Measurements from ENCODE around the gene POLR3E.
"Not testable (repeated sequence)": the region's sequence is repeated elsewhere in the genome, so short reads cannot be mapped to it uniquely, and the experiment has no call there.

The POLR3E gene

DNA sequence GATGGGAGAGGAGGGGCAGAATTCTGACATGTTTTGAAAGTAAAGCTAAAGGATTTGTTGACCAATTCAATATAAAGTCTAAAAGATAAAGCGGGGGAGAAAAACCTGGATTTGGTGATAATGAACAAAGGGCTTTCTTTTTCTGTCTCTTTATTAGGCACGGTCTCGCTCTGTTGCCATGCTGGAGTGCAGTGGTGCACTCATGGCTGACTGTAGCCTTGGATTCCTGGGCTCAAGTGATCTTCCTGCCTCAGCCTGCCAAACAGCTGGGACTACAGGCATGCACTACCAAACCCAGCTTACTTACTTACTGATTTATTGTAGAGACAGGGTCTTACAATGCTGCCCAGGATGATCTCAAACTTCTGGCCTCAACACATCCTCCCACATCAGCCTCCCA is 69.7 kb downstream of the POLR3E start:
- no peak for DNase-seq

DNA sequence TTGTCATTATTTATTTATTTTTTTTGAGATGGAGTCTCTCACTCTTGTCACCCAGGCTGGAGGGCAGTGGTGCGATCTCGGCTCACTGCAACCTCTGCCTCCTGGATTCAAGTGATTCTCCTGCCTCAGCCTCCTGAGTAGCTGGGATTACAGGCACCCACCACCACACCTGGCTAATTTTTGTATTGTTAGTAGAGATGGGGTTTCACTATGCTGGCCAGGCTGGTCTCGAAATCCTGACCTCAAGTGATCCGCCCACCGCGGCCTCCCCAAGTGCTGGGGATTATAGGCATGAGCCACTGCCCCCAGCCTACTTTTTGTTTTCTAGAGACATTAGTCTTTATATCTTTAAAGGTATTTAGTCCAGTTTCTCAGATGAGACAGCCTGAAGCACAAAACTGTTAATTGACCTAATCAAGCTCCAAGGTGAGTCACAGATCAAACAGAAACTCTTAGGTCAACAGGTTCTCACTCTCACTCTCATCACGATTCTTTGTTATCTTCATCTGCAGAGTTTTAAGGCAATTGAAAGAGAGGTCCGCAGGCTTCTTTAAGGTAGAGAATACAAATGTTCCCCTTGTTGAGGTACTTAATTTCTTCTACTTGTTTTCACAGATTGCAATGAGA is 71.1 kb downstream of the POLR3E start:
- not testable (repeated sequence) for DNase-seq

DNA sequence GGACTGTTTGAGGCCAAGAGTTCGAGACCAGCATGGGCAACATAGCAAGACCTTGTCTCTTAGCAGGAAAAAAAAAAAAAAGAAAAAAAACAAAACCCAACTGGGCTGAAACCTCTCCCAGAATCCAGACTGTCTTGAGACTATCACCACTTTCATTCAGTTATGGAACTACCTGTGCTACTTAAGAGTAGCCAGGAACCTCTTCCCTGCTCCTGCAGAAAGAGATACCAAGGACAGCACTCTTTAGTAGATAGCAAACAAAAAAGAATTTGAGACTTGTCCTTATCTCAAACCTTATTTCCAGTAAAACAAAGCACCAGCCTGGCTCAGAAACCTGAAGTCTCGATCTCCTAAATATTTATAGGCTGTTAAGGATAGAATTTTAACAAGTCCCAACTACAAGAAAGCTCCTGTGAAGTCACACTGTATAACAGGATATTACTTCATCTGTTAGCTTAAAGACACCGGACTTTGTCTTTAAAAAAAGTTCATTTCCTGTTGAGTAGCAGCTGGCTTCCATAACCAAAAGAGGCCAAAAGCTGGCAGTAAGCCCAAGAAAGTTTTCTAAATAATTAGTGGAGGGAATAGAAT is 72.1 kb downstream of the POLR3E start:
- no peak for DNase-seq

DNA sequence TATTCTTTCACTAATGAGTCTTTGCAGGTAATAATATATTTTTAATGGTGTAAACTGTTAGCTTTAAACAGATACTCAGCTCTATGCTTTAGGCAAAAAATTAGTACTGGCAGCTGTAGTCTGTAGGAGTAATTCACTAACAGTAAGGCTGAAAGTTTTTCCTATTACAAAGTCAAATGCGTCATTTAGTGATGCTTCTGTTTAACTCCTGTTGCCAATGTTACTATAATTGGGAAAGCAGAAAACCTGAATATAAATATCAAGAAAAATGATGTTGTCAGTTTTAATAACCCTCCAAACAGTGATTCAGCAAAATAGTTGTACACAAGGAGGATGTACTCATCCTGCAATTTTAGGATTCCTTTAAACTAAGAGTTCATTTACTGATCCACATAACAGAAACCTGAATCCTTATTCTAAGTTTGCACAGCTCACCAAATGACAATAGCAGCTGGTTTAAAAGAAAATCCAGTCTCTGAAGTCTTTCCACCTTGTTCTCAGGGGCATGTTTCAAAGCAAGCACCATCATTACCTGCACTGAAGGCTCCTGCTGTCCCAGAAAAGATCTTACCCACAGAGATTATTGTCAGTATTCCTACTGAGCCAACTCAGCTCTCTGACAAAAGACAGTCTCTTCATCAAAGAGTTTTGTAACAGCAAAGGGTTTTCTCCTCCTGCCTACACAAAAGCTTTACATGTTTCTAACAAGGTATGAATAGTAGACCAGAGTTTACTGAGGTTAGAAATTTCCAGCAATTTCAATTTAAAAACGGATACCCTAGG is 73.0 kb downstream of the POLR3E start:
- no peak for DNase-seq

DNA sequence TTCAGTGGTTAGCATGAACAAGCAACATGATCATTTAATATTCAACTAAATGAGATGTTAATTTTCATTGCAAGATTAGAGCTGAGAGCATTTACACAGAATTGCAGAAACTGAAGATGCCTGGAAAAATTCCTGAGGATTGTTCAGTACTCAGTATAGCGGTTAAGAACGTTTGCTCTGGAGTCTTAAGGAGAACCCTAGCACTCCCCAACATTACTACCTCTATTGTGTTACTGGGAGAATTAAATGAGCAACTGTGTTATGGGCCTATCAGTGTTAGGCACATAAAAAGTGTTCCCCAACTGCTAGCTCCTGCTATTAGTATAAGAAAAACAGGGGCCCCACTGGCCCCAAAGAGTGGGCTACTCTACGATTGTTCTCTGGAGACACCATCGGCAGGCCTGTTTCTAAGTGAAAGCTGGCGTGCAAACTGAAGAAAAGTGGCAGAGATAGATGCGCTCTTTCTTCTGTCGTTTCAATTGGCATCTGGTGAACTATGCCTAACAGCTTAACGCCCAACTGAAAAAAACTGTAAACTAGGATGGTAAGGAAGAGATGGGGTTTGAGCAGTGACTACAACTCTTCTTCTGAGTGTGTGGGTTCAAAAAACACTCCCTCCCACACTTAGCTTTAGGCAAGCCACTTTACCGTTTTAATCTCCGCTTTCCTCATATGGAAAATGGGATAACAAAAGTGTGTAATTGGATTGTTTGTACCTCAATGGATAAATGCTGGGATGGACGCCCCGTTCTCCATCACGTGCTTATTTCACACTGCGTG is 75.9 kb downstream of the POLR3E start:
- no peak for DNase-seq

DNA sequence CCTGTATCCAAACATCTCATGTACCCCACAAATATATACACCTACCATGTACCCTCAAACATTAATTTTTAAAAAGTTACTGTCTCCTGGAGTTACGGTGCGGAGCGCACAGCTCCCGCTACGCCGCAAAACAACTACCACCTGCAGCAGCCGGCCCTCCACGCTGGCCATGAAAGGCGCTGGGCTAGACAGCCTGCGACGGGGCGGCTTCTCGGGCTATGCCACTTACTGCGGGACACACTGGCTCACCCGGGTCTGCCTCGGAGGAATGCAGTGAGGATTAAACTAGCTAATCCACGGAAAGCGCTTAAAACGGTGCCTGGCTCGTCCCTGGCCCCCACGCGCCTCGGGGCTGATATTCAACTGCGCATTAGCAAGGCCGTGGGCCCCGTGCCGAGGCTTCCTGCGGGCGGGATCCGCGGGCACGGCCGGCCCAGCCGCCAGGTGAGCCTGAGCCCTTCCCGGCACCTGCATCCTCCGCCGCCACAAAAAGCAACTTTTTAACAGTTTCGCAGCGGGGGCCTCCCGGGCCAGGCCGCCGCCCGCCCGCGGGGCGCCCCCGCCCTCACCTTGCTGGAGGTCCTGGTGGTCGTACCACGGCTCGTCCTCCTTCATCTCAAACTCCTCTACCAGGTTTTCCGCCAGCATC is 76.6 kb downstream of the POLR3E start:
- DNase-seq, result peak; percentile 25

DNA sequence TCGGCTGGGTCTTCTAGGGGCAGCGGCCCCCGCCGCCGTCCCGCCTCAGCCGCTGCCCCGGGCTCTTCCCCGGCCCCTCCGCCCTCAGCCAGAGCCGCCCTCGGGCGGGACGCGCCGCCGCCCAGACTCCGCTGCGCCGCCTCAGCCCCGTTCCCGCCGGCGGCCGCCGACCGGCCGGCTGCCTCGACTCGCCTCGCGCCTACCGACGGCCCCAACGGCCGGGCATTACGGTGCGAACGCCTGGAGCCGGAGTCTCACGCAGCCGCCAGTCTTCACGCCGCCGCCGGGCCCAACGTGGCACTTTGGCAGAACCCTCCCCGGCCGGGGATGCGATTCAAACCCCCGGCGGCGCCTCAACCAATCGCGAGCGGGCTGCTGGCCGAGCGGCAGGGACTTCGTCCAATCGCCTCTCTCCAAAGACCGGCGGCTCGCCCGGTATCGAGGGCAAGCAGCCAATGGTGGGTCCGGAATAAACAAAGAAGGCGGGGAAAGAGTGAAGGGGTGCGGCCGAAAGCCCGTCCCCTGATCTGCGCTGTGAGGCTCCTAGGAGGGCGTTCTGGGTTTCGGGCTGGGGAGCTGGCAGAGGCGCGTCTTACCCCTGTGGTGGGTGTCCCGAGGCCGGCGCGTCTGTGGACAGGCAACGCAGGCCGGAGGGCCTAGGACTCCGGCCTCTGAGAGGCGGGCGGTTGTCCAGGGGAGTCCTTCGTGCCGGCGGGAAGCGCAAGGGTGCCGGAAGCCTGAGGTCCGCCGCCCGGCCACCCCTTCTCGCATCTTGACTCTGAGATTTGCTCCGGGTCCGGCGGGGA is 77.3 kb downstream of the POLR3E start, which contains the start of gene CDR2:
CDR2 (minus strand) TSS at position 309 of the 806 bp plus-strand sequence. CDS start 310 bp downstream, outside the sequence.
- peak; percentile 98 for DNase-seq

DNA sequence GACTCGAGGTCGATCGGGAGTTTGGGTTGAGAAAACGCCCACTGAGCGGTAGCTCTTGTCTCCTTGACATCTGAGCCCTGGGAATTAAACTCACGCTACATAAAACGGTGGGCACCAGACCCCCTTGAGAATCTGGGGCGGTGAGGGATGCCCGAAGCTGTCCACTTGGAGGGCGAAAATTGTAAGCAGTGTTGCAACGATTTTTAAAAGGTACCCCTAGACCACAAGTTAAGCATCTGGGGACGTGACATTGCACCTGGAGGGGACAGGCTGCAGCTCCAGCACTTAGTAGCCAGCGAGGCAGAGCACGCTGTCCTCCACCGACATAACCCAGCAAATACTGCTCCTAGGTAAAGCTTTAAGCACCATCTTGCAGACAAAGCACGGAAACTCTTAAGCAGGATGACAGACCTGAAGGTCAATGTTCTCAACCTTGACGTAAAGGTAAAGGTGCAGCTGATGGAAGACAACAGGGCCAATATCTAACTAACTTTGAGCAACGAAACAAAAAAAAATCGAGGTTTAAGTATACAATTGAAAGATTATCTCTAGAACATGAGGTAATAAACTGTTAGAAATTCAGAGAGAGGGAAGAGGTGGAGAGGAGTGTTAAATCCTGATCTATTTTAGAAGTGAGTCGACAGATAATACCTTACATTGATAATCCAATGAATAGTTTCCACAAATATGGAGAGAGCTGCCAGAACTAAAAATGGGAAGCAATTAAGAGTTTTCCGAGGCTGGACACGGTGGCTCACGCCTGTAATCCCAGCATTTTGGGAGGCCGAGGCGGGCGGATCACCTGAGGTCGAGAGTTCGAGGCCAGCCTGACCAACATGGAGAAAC is 78.1 kb downstream of the POLR3E start:
- DNase-seq, result no peak

DNA sequence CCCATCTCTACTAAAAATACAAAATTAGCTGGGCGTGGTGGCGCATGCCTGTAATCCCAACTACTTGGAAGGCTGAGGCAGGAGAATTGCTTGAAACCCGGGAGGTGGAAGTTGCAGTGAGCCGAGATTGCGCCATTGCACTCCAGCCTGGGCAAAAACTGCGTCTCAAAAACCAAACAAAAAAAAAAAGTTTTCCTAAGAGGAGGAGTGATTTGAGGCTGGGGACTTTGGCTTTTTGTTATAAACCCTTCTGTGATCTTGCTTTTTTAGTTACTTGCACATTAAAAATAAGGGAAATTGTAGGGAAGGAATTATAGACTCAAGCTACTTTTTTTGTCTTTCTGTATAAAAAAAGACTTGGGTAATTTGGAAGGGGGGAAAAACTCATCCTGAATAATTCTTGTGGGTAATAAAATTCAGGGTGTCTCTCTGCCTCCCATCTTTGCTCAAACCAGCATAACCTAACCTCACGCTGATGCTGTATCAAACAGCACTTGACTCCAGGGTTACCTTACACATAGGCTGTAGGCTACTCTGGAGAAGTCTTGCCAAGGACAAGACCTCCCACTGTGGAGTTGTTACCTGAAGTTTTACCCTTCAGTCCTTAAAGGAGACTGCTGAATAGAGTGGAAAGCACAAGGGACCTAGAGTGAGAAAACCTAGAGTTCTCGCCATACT is 78.9 kb downstream of the POLR3E start:
- DNase-seq, result no peak

DNA sequence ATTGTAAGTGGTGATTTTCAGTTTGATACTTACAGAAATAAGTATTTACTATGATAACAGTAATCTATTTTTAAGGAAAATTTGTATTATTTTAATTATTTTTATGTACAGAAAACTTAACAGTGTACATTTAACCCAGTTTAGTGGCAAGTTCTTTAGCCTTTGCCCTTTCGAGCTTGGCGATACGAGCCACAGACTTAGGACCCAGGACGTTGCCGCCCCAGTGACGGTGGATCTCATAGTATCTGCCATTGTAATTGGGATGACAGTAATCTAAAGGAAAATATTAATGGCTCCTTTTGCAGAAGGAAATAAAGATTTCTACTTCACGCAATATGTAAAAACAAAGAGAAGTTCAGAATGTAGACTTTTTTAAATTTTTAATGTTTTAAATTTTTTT is 82.4 kb downstream of the POLR3E start:
- DNase-seq, result no peak

DNA sequence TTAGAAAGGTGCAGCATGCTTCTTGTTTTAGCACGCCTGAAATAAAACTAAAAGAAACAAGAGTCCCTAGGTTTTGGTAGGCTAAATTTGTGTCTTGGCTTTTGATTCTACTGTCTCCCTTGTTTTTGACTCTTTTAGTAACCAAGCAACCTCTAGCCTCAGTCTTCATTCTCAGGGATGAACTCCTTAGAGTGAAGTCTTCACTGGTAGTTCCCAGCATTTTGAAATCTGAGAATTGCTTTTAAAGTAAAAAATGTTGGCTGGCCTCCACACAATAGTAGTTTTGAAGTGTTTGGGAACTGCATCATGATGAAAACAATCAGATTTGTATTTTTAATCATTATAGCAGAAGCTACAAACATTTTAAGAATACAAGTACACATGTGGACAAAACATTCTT is 83.3 kb downstream of the POLR3E start:
- DNase-seq, result no peak

DNA sequence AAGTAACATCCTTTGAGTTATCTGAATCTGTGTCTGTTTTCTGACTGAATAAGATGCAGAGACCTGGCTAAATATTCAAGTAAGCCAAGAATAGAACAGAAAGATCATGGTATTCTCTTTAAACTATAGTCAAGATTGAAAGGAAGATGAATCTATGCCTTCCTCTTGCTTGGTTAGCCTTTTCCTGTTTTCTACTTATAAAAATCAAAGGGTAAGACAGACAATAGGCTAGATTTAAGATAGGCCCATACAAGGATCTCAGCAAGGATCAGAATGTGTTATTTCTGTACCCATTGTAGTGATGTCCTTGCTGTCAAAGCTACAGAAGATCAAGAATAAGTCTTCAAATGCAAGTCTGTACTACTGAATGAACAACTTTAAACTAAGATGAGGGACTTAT is 84.2 kb downstream of the POLR3E start:
- DNase-seq, result no peak

DNA sequence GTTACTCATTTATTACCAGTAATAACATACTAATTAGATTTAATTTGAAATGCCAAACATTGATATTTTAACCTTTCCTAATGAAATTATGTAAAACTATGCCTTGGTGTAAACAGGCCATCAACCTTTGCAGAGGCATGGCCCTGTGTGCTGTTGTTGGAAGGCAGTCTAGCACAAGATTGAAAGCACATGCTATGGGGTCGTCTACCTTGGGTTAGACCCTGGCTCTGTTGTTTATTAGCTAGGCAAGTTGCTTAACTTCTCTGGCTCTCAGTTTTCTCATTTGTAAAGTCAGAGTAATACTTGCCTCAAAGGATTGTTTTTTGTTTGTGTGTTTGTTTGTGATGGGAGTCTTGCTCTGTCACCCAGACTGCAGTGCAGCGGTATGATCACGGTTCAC is 86.6 kb downstream of the POLR3E start:
- no peak for DNase-seq

Data from stimulated activated CD4-positive, alpha-beta T cell treated with anti-CD3 and anti-CD28 coated beads, Interleukin-1b, Interleukin-23, amount 100 ng/mL, for 48 hours (primary cell).